ENCODE data around the gene SFT2D1.
A peak's percentile ranks its signal among the peaks of the same experiment; 100 is the strongest.

The SFT2D1 gene

DNA sequence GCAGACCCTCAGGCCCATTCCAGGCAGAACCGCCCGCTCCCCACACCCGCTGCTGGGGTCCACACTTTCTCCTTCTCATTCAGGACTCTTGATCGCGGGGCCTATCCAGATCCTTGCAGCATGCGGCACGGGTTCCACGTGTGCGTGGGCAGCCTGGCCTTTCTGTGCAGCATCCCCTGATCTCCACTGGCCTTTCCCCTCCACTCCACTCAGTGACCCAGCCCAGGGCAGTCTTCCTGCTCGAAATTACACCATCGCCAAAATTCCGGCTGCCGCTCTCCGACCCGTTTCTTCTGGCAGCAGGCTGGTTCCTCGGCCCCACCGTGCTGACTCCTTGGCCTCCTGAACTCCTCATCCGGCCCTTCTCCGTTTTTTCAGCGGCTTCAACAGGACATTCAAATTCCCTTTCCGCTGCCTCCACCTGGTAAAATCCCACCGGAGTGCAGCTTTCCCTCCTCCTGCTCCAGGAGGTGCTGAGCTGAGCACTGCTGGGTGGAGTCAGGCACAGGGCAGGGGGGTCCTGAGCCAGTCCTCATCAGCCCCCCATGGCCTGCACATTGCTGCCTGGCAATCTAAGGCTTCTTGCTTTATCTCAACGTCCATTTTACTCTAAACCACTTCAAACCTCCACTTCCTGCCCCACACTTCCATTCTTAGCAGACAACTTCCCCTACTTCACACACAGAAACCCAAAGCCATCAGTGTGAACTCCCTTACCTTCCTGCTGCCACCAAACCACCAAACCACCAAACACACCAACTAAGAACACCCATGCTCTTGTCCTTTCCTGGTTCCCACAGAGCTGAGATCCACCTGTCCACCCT, 9.0 kb downstream of the SFT2D1 start:
- no peak for DNase-seq

DNA sequence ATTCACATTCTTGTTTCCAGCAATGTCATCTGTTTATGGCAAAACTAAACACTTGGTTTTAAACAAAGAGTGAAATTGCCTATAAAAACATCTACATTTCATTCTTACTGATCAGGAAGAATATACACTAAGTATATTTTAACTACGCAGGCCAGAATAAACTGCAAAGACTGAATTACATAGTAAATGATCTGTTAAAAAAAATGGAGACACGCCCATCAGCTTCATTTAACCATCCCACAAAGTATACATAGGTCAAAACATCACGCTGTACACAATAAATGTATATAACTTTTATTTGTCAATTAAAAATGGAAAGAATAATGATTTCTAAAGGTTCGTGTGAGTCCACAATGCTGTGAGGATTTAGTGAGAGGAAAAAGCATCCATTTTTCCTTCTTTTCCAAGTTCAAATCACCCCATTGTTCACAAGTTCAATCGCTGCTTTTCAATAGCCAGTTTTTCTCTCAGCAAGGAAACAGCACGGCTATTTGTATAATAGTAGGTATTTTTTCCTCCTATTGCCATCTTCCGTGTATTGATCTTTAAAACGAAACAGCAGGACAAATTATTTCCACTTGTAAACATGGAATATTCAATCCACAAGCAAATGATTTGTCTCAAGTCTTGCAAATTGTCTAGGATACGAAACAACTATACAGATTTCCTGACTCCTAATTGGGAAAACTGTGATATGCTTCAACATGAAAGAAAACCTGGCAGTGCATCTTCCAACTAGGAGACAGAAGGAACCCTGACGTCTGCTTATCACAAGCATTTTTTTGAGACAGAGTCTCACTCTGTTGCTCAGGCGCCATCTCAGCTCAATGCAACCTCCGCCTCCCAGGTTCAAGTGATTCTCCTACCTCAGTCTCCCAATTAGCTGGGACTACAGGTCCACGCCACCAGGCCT, 10.6 kb downstream of the SFT2D1 start:
- no peak for DNase-seq

DNA sequence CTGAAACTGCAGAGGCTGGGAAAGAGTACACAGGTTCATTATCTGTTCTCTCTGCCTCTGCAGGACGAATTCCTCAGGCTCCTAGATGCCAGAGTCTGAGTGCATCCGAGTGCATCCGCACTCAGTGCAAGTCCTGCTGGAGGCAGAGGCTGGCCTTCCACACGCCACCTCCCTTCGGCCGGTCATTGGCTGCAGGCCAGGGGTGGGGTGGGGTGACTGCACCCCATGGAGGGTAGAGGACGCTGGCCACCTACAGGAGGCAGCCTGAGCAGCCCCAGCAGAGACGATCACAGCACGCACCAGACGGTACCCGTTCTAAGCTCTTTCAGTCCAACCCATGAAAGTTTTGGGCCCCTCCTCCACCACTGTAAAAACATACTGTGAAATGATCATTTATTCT, 11.7 kb downstream of the SFT2D1 start:
- DNase-seq, result peak; percentile 8

DNA sequence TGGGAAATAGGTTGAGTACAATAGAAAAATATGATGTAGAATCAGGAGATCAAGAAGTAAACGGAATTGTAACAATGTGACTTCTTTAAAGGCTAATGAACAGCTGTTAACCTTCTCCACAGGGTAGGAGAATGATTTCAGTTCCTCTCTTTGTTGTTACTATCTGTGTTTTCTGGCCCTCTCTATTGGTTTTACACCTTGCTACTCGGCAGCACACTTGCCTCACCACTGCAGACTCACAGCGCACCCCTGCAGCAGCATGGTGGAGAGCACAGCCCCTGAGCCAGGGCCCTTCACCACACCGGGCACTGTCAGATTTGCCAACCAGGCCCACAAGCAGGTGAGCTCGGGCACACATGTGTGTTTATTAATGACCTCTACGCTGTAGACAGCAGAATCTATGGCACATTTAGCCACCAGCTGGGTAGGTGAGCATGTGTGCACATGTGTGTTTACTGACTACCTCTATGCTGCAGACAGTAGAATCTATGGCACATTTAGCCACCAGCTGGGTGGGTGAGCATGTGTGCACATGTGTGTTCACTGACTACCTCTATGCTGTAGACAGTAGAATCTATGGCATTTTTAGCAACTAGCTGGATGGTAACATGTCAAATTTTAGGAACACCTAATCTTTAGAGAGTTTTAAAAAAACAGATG, 16.8 kb downstream of the SFT2D1 start:
- no peak for DNase-seq

DNA sequence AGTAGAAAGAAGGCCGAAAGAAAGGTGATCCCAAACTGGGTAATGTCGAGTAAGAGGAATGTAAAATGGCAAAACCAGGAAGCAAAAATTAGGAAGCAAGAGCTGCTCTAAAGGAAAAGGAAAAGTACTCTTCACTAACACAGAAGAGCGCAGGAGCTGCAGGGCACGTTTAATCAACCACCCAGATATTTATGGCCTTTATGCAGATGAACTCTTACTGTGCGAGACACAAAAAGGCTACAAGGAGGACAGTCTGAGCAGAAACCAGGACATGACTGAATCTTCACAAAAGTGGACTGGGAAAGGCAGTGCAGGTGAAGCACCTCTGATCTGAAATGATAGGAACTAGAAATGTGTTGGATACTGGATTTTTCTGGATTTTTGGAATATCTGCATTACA, 18.9 kb downstream of the SFT2D1 start:
- no peak for DNase-seq

DNA sequence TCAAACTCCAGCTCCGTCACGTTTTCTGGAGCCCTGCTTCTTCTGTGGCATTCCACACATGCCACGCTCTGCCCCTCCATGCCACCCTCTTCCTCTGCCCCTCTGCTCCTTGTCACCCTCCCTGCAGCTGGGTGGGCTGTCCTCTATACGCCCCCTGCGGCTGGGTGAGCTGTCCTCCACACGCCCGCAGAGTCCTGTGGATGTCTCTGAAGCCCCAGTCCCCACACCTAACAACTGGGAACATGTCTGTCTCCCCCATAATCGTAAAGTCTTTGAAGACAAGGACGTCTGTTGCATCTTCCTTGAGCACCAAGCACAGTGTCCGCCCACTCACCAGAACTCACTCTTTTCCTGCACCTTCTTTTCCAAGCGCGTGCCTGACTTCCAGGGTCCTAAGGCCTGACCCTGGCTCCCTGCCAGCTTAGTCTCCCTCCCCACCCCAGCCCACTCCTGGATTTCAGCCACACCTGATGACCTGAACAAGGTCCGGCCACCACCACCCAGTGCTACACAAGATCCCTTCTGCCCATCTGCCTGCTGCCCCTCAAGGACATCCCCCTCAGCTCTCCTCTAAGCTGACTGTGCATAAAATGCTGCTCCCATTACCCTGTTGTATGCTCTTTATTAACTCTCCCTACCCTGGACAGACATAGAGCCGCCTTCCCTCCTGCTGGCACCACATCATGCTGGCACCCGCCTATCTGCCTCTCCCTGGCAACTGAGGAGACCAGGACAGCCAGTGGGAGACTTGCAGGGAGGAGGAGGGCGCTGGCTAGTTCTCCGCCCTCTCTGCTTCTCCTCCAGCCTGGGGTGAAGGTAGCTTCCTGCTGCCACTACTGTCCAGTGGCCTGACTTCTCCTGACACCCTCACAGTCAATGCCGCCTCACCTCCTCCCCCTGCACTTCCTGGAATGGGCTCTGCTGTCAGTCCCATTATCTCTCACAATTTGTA, 23.4 kb downstream of the SFT2D1 start:
- no peak for DNase-seq

DNA sequence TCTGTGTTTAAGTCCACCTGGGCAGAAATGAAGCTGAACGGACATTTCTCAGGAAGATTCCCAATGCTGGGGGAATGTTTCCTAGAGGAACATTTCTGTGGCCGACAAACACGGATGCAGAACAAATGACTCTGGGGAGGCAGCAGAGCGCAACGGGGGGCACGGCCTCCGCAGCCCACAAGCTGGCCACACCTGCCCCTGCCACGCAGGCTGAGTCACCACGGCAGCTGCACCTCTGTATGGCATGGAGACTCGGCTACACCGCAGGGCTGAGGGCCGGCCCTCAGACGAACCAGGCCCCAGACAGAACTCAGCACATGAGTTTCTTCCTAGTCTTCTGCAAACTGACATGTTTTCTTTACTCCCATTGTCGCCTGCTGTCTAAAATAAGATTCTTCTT, 24.1 kb downstream of the SFT2D1 start:
- DNase-seq, result no peak

DNA sequence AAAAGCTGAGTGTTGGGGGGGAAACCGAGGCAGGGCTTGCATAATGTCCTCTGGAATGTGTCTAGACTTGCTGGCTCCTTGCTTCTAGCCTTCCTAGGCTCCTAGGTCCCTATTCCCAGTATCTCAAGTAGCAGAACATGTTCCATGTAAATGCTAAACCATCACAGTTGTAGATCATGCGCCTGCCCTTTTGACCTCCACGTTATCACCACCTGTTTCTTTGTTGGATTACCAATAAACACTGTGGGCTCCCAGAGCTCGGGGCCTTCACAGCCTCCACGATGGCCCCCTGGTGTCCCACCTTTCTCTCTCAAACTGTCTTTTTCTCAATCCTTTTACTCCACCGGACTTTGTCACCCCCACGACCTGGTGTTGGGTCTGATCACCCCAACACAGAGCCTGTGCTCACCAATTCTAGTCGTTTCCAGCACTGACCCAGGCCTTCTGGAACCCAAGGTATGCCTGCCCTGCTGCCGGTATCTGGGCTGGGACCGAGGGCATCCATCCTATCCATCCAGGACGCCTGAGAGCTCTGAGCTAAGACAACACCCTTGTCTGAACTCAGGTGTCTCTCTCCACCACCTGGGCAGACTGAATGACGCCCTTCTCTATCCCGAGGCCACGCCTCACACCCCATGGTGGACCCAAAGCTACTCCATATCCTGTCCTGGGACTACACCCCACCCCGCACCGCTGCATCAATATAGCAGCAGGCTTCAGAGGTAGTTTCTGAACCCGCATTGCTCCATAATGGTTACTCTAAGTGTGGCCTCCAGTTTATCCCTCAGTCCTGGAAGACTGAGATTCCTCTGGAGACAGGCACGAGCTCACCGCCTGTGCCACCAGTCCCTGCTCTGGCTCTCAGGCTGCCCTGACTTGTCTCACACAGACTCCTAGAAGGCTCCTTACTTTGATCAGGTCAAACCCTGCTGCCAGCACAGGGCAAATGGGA, 24.8 kb downstream of the SFT2D1 start:
- no peak for DNase-seq

DNA sequence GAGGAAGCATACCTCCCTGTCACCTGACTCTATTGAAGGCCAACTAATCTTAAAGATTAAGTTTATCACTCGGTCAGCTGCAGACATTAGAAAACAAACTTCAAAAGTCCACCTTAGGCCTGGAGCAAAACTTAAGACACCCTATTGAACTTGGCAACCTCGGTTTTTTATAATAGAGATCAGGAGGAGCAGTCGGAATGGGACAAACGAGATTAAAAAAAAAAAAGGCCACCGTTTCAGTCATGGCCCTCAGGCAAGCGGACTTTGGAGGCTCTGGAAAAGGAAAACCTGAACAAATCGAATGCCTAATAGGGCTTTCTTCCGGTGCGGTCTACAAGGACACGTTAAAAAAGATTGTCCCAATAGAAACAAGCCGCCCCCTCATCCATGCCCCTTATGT, 26.9 kb downstream of the SFT2D1 start:
- DNase-seq, result no peak

DNA sequence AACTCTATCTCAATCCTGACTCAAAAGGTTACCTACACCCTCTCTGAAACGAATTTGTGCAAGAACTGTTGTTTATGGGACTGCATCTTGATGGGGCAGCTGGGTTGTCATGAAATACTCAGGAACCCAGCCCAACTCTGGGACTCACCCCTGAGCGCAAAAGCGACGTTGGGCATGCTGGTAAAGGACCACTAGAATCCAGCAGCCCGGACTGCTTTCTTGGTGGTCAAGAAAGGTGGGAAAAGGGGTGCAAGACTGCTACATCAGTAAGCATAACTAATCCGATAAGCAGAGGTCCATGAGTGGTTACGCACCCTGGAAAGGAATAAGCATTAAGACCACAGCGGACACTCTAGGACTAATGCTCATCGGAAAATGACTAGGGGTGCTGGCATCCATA, 27.9 kb downstream of the SFT2D1 start:
- no peak for DNase-seq

DNA sequence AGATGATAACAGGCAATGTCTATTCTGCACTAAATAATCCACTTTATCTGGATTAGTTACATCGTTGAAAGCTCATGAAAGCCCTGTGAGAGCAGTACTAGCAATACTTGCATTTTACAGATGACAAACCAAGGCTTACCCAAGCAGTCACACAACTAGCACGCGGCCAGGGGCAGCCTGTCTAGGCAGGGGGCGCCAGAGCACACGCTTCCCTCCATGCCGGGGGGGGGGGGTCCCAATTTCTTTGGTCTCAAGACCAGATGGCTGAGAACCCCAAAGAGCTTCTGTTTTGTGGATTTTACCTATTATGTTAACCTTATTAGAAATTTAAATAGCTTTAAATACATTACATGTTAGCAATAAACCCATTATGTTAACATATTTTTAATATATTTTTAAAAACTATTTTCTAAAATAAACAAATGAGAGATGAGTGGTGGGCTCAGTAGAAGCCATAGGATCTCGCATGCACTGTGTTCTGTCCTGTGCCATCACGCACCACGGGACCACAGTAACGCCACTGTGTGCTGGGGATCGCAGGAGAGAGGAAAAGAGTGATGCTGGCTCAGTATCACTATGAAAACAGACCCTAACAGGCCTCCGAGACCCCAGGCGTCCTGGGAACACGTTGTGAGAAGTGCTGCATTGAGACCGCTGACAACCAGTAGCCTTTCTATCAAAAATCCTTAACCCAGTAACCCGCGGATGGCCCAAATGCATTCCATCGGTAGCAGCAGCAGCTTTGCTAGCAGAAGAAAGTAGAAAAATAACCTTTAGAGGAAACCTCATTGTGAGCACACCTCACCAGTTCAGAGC, 28.9 kb downstream of the SFT2D1 start:
- DNase-seq, result peak; percentile 9

DNA sequence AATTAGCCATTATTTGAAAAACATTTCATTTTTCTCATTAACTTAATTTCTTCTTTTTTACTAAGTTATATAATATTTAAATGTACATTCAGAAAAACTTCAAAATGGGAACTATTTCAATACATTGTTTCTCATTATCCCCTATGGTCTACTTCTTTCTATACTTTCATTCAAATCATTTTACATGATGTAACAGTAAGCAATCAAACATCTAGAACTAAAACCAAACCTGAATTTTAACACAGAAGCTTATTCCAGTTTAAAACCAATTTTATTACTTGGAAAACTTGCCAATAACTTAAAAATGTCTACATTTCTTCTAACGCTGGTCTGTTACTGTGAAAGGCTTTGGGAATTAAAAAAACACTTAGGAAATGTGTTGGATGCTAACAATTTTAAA, 29.5 kb downstream of the SFT2D1 start:
- DNase-seq, result no peak

DNA sequence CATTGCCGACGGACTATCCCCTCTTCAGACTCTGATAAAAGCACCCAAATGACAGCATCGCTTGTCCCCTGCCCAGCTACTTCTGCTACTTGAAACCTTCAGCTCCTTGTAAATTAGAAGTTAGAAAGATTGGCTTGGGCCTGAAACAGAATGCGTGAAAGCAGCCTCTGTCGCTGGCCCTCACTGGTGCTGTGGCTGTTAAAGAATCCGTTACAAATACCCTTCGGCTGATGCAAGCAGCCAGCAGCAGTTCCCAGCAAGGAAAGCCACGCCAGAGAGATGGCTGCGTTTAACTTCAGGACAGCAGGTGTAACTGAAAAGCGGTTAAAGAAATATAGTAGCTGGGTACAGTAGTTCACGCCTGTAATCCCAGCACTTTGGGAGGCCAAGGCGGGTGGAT, 31.7 kb downstream of the SFT2D1 start:
- no peak for DNase-seq

DNA sequence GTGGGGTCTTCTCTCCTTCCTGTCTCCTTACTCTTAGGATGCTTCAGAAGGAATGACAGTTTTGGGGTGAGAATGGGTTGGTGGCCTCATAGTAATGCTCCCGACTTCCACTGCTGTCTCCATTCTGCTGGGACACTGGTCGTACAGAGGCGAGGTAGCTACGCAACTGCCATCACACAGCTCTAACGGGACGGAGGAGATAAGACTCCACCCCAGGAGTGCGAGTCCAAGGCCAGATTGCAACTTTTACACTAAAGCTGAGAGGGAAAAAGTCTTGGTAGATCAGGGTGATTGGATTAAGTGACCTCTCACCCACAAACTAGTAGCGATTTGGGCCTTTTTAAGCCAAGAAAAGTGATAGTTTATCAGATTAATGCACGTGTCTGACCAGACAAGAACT, 32.4 kb downstream of the SFT2D1 start:
- DNase-seq, result no peak

DNA sequence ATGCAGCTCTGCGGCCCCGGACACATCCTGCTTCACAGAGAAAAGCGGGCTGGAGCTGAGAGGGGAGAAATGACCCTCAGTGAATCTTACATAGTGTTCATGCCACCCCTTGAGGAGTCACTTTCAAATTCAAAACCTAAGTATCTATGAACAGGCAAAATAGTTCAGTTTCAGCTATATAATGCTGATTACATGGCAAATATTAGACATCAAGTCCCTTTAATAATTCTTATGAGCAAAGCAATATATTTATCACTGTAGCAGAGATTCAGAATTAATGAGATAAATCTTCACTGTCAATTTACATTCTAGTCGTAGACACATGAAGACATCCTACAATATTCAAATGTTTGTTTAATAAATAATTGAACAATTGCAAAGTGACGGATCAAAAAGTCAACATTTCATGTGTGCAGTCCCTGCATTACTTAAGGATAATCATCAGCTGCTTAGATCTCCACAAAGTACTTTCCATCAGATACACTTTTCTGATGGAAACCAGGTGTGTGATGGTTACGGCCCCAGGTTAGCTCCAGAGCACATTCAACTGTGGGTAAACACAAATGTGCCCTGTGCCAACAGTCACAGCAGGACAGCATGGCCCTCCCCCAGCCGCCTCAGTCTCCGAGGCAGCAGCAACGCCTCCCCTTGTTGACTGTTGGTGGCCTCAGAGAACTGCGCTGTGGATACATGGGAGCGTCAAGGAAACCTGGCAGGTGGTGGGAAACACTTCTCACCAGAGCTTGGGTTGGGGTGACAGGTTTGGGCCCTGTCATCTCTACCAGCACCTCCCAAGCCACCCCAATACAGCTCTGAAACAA, 33.4 kb downstream of the SFT2D1 start:
- no peak for DNase-seq

DNA sequence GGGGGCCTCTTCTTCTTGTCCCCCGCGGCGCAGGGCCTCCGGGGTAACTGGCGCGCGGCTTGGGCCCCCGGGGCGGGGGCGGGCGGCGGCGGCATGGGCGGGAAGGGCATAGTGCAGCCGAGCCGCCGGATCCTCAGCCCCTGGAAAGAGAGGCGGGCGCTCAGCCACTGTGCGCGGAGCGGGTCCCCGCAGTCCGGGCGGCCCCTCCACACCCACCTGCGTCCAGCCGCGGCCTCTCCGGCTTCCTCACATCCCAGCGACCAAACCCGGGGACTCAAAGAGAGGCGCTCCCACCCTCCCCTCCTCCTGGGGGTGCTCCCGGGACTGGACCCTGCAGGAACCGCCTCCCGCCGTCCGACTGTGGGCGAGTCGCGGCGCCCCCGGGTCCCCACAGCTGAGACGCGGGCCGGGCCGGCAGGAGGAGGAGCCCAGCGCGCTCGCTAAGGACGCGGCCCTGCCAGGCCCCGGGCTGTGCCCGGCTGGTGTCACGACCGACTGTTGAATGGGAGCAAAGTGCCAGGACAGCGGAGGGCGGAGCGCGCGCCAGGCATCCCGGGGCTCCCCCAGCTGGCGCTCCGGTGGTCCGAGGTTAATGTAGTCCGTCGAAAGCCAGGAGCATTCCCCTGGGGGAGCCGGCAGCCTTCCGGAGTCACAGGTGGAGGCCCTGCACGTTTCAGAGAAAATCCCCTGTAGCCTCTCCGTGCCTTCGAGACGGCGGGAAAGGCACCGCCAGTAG, 34.1 kb downstream of the SFT2D1 start, which contains the start of gene PRR18:
Gene PRR18, minus strand, starts transcription at position 360 of the 736 bp plus-strand sequence. Its CDS starts 250 bp downstream, at position 110.
- DNase-seq, result no peak

DNA sequence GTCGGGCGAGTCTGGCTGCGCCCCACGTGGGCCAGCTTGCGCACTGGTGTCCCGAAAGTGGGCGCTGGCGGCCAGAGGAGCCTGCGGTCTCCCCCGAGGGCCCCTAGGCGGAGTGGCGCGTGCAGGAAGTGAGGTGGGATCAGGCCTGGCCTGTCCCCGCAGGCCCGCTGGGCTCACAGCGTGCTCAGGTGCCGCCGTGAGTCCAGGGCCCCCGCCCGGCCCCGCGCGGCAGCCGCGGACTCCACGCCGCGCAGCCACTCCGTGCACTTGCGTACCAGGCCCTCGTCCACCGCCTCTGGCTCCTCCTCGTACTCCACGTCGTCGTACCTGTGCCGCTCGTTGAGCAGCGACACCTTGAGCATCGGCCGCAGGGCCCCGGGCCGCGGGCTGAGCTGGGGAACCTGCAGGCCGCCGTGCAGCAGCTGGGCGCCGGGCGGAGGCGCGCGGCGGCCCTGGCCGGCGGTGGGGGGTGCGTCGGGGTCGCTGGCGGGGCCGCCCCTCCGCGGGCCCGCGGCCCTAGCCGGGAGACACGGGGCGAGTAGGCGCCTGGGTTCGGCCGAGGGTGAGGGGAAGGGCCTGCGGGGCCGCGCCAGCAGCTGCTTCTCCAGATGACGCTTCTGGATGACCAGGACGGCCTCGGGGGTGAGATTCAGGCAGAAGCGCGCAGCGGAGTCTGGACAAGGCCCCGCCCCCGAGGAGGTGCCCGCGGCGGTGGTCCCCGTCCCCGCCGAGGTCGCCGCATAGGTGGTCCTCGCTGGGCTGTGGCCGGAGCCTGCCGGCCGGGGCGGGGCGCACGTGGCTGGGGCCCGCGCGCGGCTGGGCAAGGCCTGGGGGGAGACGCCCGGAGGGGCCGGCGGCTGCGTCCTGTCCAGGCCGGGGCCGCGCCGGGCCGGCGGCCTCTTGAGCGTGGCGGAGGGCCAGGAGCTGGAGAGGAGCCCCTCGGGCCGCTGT, 35.0 kb downstream of the SFT2D1 start:
- no peak for DNase-seq

Data from fibroblast of skin of abdomen (primary cell).